Mammary epithelial cell (primary cell): ENCODE measurements around the gene CYP26C1.

Source experiments
- EZH2 ChIP-seq: IDR thresholded peaks from 2 replicates; pipeline ENCODE4 v1.6.1; 2012; ENCODE audit warnings: low read length, inconsistent platforms, borderline replicate concordance
- TF ChIP-seq, protein P1 (sequence below), 2 donors: IDR thresholded peaks in 1 of 2; conservative IDR thresholded peaks in 1 of 2; 2 replicates each; pipeline ENCODE4 v1.5.1; 2011 to 2012; ENCODE audit warnings: inconsistent platforms in 2 of 2, low read length in 2 of 2, mild to moderate bottlenecking in 2 of 2, control low read depth in 1 of 2, low read depth in 1 of 2; ENCODE audit not compliant: insufficient read depth in 1 of 2; ENCODE audit errors: extremely low read depth in 1 of 2

DNA sequence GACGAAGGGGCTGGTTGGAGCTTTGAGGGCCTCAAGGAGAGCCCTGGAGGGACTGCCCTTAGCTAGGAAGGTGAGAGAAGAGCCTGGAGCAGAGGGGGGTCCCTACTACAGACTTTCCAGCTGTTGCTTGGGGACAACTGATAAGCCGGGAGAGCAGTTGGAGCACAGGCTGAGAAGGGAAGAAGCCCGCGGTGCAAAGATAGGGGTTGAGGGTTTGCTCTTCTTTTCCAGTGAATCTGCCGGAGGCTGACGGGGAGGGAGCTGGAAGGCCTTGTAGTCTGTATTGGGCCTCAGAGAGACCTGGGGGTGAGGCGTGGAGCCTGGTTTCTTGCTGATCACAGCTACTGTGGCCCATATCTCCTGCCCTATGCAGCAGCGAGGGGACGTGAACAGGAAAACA lies 36.8 kb downstream of the CYP26C1 start:
- TF ChIP-seq, protein P1, sequence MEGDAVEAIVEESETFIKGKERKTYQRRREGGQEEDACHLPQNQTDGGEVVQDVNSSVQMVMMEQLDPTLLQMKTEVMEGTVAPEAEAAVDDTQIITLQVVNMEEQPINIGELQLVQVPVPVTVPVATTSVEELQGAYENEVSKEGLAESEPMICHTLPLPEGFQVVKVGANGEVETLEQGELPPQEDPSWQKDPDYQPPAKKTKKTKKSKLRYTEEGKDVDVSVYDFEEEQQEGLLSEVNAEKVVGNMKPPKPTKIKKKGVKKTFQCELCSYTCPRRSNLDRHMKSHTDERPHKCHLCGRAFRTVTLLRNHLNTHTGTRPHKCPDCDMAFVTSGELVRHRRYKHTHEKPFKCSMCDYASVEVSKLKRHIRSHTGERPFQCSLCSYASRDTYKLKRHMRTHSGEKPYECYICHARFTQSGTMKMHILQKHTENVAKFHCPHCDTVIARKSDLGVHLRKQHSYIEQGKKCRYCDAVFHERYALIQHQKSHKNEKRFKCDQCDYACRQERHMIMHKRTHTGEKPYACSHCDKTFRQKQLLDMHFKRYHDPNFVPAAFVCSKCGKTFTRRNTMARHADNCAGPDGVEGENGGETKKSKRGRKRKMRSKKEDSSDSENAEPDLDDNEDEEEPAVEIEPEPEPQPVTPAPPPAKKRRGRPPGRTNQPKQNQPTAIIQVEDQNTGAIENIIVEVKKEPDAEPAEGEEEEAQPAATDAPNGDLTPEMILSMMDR (conservative IDR thresholded peaks at IDR 0.05 in 1 of 2, IDR thresholded peaks at IDR 0.05 in 1 of 2; ENCODE audit: extremely low read depth in 1 of 2, insufficient read depth in 1 of 2, low read depth in 1 of 2, low read length in 2 of 2) = no peak
- TF ChIP-seq EZH2 = no peak
